ENCODE results near the gene DPEP3.
"Not testable (repeated sequence)": the region's sequence is repeated elsewhere in the genome, so short reads cannot be mapped to it uniquely, and the experiment has no call there.

Gene DPEP3, protein sequence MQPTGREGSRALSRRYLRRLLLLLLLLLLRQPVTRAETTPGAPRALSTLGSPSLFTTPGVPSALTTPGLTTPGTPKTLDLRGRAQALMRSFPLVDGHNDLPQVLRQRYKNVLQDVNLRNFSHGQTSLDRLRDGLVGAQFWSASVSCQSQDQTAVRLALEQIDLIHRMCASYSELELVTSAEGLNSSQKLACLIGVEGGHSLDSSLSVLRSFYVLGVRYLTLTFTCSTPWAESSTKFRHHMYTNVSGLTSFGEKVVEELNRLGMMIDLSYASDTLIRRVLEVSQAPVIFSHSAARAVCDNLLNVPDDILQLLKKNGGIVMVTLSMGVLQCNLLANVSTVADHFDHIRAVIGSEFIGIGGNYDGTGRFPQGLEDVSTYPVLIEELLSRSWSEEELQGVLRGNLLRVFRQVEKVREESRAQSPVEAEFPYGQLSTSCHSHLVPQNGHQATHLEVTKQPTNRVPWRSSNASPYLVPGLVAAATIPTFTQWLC

DNA sequence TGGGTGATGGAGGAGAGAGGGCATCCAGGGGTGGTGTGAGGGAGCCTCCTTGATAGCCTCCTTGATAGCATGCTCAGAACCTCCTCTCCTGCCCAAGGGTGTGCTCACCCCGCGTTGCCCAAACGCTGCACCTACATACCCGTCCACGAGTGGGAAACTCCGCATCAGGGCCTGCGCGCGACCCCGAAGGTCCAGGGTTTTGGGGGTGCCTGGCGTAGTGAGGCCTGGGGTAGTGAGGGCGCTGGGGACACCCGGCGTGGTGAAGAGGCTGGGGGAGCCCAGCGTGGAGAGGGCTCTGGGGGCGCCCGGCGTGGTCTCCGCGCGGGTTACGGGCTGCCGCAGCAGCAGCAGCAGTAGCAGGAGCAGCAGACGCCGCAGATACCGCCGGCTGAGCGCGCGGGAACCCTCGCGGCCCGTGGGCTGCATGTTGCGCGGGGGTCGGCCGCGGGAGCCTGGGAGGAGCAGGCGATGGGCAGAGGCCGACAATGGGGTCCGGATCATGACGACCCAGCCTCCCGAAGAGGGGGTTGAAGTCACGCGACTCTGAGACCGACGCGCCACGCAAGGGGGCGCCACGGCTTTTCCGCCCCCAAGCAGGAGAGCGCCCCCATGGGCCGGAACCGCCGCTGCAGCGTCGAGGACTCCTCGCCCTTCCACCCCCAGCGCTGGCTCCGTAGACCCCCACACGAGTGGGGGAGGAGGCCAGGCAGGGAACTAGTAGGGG lies at the start of gene DPEP3:
TSS of gene DPEP3 (minus strand) at position 545 of the 724 bp plus-strand sequence. CDS start at position 426, 119 bp downstream.
- DNase-seq (ENCODE audit: low read depth, low spot score) = no peak

GRCh38 chr16:68028996-68029395 lies 48.7 kb upstream of the DPEP3 start:
- DNase-seq (ENCODE audit: low read depth, low spot score) = no peak

DNA sequence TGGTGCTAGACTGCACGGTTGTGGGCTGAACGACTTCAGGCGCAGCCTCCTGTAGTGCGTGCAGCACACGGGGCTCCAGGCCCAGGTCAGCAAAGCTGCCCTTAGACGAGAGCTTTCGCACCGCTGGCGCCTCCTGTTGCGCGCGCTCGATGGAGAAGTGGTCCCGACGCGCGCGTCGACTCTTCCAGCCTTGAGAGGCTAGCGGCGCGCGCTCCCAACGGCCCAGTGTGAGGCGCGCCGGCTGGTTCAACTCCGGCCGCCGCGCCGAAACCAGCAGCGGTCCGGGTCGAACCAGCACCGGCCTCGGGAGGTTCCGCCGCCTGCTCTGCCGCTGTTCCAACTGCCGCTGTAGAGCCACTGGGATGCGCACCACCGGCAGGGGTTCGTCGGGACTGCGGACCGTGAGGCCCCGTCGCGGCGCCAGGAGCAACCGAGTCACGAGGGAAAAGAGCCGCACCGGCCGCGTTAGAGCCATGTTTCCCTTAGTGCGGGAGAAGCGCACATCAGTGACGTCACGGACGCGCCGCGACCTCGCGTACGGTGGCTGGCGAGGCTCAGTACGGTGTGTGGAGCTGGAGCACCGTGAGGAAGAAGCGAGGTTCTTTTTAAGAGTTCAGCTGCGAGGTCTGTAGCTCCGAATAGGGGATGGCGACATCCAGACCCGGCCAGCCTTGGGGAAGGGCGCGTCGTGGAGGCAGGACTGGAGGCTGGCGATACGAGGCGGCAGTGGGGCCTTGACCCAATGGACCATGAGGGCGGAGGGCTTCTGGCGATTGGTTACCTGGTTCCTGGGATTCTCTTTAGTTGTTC lies 42.6 kb upstream of the DPEP3 start, which contains the start of the genes DDX28 and DUS2:
TSS of gene DDX28 (minus strand) at position 505 of the 810 bp plus-strand sequence. CDS start at position 475, 30 bp downstream.
TSS of gene DUS2 (plus strand) at position 557 of the 810 bp plus-strand sequence. CDS start 14,740 bp downstream, outside the sequence.
- DNase-seq (ENCODE audit: low read depth, low spot score) = peak; percentile 89

- no peak for DNase-seq (ENCODE audit: low read depth, low spot score)
These were observed 42.0 kb upstream of the DPEP3 start for GRCh38 chr16:68022278-68022727.

GRCh38 chr16:68021490-68021889 lies 41.2 kb upstream of the DPEP3 start:
- DNase-seq (ENCODE audit: low read depth, low spot score) = no peak

DNA sequence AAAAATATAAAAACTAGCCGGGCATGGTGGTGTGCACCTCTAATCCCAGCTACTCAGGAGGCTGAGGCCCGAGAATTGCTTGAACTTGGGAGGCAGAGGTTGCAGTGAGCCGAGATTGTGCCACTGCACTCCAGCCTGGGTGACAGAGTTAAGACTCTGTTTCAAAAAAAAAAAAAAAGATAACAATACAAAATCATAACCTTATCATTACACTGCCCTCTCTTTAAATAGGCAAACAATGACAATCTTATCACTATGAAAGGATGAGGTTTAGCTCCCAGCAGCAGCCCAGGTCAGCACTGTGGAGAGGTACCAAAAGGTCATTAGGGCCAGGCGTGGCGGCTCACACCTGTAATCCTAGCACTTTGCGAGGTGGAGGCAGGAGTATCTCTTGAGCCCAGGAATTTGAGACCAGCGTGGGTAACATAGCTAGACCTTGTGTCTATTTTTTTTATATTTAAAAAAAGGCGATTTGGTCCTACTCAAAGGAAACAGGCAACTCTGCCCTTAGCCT lies 38.9 kb upstream of the DPEP3 start:
- DNase-seq (ENCODE audit: low read depth, low spot score) = no peak

DNA sequence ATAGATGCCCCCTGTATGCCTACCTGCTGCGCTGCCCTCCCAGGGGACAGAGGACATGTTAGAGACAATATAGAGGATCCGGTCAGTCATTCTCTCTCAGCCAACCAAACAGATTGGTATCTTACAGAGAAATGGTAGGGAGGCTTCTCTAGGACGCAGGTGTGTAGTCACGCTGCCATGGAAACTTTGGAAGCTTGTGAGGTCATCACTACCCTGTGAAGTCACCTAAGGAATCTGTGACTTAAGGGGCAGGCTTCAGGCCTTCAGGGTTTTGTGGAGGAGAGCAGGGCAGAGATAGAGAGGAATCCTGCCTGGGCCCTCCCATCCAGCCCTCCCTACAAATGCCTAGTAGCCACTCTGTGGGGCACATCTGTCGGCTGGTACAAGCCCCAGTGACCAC lies 35.4 kb upstream of the DPEP3 start, which contains the start of gene DPEP2NB:
TSS of gene DPEP2NB (minus strand) at position 231 of the 400 bp plus-strand sequence. CDS start at position 90, 141 bp downstream.
- no peak for DNase-seq (ENCODE audit: low read depth, low spot score)

DNA sequence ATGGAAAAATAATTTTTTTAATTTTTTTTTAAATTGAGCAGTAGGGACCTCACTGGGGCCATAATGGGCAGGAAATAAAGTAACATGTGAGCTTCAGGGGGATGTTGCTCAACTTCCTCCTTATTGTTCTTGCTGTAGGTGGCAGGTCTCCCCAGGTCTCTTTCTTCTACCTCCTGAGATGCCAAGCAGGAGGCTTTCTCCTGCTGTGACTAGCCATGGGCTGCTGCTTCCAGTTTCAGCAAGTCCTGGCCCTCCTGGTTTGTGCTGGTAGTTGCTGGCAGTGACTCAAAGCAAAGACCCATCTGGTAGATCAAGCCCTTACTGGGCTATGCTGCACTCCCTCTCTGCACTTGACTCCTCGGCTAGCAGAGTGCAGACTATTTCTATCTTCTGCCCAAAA lies 33.1 kb upstream of the DPEP3 start:
- no peak for DNase-seq (ENCODE audit: low read depth, low spot score)

GRCh38 chr16:68009872-68010271 lies 29.6 kb upstream of the DPEP3 start:
- DNase-seq (ENCODE audit: low read depth, low spot score) = not testable (repeated sequence)

DNA sequence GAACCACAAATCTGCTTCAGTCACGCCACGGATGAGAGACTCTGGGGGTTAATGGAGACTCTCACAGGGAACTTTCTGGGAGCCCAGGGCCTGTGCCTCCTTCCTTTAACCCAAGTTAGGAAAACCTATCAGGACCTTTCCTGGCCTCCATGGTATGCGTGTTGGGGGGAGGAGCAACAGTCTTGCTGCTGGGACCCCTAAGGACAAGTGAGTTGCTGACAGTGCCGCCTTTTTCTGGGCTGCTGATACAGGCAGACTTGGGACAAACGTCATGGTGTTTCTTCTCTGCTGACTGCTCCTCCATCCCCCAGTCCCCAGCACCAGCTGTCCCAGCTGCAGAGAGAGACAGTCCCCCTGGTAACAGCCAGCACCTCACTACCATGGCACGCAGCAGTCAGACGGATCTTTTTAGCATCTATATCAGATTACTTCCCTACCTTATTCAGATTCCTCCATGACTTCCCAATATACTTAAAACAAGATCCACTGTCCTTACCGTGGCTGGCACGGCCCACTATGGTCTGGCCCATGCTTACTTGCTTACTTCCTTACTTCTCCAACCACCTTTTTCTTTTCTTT lies 28.9 kb upstream of the DPEP3 start:
- no peak for DNase-seq (ENCODE audit: low read depth, low spot score)

GRCh38 chr16:68005786-68006286 lies 25.5 kb upstream of the DPEP3 start:
- no peak for DNase-seq (ENCODE audit: low read depth, low spot score)

DNA sequence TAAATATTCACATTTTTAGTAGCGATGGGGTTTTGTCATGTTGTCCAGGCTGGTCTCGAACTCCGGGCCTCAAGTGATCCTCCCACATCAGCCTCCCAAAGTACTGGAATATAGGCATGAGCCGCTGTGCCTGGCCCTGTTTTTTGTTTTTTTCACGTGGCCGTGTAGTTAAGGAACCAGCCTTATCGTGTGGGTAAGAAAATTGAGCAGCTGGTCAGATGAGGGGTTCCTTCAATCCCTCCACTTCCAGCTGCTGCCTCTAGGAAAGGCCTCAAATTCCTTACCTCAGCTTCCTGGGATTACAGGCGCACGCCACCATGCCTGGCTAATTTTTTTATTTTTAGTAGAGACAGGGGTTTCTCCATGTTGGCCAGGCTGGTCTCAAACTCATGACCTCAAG lies 24.9 kb upstream of the DPEP3 start:
- DNase-seq (ENCODE audit: low read depth, low spot score) = no peak

- no peak for DNase-seq (ENCODE audit: low read depth, low spot score)
These were observed 22.7 kb upstream of the DPEP3 start for GRCh38 chr16:68003031-68003430.

GRCh38 chr16:68000450-68000849 lies 20.2 kb upstream of the DPEP3 start:
- no peak for DNase-seq (ENCODE audit: low read depth, low spot score)

DNA sequence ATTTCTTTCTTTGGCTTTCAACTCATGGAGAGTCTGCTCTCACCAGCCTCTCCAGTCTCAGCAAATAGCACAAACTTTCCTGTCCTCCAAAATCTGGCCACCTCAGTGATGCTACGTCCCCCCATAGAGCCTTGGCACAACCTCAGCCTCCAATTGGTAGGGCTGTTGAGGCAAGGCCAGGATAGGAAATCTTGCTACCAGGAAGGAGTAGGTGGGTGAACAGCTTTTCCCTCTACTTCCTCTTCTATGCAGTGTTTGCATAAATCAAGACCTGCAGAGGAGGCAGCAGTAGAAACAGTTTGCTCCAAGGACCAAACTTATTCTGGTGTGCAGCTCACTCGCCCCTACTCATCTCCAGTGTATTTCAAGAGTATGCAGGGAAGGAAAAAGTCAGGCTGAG lies 19.7 kb upstream of the DPEP3 start:
- no peak for DNase-seq (ENCODE audit: low read depth, low spot score)

- DNase-seq (ENCODE audit: low read depth, low spot score) = not testable (repeated sequence)
These were observed 18.7 kb upstream of the DPEP3 start, which contains the start of gene DPEP2 for GRCh38 chr16:67998779-67999688. TSS of gene DPEP2 (minus strand) at chr16:67999484. CDS start at chr16:67993212, 6,272 bp downstream.

DNA sequence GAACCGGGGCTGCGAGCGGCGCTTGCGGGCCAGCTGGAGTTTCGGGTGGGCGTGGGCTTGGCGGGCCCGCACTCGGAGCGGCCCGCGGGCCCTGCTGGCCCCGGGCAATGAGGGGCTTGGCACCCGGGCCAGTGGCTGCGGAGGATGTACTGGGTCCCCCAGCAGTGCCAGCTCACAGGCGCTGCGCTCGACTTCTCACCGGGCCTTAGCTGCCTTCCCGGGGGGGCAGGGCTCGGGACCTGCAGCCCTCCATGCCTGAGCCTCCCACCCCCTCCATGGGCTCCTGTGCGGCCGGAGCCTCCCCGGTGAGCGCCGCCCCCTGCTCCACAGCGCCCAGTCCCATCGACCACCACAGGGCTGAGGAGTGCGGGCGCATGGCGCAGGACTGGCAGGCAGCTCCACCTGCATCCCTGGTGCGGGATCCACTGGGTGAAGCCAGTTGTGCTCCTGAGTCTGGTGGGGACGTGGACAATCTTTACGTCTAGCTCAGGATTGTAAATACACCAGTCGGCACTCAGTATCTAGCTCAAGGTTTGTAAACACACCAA lies 18.0 kb upstream of the DPEP3 start:
- DNase-seq (ENCODE audit: low read depth, low spot score) = not testable (repeated sequence)

GRCh38 chr16:67996666-67997065 lies 16.4 kb upstream of the DPEP3 start:
- DNase-seq (ENCODE audit: low read depth, low spot score) = no peak

GRCh38 chr16:67995423-67995822 lies 15.1 kb upstream of the DPEP3 start:
- DNase-seq (ENCODE audit: low read depth, low spot score) = no peak

All from brain pericyte (primary cell).